Naive thymus-derived CD4-positive, alpha-beta T cell (primary cell): Measurements from ENCODE around the gene CRLF1. TPM values are rescaled to one million over a fixed set of nuclear protein-coding genes. Genes with fewer than 3 reads are reported as not detected.
"Not testable (repeated sequence)": the region's sequence is repeated elsewhere in the genome, so short reads cannot be mapped to it uniquely, and the experiment has no call there.

ENCODE experiments used
- ATAC-seq: fragments of 150-1000 bp; cut with Tn5 transposase; 2 replicates; pipeline ENCODE4 v1.10.0; 2021; ENCODE audit warnings: mild to moderate bottlenecking, moderate library complexity
- CTCF ChIA-PET: fragments of 350-600 bp; sonication (Branson Sonifier 250); formaldehyde crosslinking; loops from one replicate; lab custom pipeline; 2021; ENCODE audit warnings: antibody characterized with exemption; lab: Charles Lee
- POLR2A ChIA-PET: fragments of 350-600 bp; sonication (Branson Sonifier 250); formaldehyde crosslinking; loops from one replicate; lab custom pipeline; 2021; ENCODE audit warnings: antibody characterized with exemption, inconsistent platforms; lab: Charles Lee
- DNase-seq, 9 donors: peaks; one replicate each; pipeline versions ENCODE4 v3.0.0 to v3.0.0-alpha.2; 2020 to 2022; ENCODE audit warnings: mixed read lengths in 1 of 9
- H3K27ac ChIP-seq: one replicate; pipeline ENCODE4 v1.7.0; 2013; ENCODE audit warnings: mild to moderate bottlenecking, low read depth, low read length, moderate library complexity
- H3K27me3 ChIP-seq, 2 donors: one replicate each; pipeline ENCODE4 v1.7.0; 2013; ENCODE audit warnings: low read length in 2 of 2, mild to moderate bottlenecking in 2 of 2, moderate library complexity in 2 of 2; ENCODE audit not compliant: control insufficient read depth in 2 of 2, insufficient read depth in 2 of 2
- H3K36me3 ChIP-seq, 3 experiments: 1 replicate in 2 of 3; 2 replicates in 1 of 3; pipeline ENCODE4 v1.7.0; 2013; ENCODE audit warnings: low read length in 3 of 3, mild to moderate bottlenecking in 3 of 3, moderate library complexity in 1 of 3; ENCODE audit not compliant: insufficient read depth in 3 of 3, control insufficient read depth in 2 of 3
- H3K4me1 ChIP-seq, 2 donors: one replicate each; pipeline ENCODE4 v1.7.0; 2013; ENCODE audit warnings: low read length in 2 of 2, mild to moderate bottlenecking in 2 of 2, moderate library complexity in 1 of 2; ENCODE audit not compliant: control insufficient read depth in 2 of 2, insufficient read depth in 2 of 2
- H3K4me3 ChIP-seq: 2 replicates; pipeline ENCODE4 v1.7.0; 2013; ENCODE audit warnings: mild to moderate bottlenecking, low read length
- H3K9me3 ChIP-seq, 3 experiments: 1 replicate in 2 of 3; 2 replicates in 1 of 3; pipeline ENCODE4 v1.7.0; 2013; ENCODE audit warnings: low read length in 3 of 3; ENCODE audit not compliant: control insufficient read depth in 2 of 3
- H3K27ac Mint-ChIP-seq, 9 donors: one replicate each; pipeline ENCODE4 v1.8.0; 2020 to 2022; ENCODE audit warnings: mixed read lengths in 9 of 9, mild to moderate bottlenecking in 8 of 9, moderate library complexity in 5 of 9, inconsistent platforms in 2 of 9
- H3K27me3 Mint-ChIP-seq, 5 donors: one replicate each; pipeline ENCODE4 v1.8.0; 2021 to 2022; ENCODE audit warnings: mixed read lengths in 5 of 5, mild to moderate bottlenecking in 1 of 5
- H3K36me3 Mint-ChIP-seq, 5 donors: one replicate each; pipeline ENCODE4 v1.8.0; 2020 to 2022; ENCODE audit warnings: mixed read lengths in 5 of 5, mild to moderate bottlenecking in 3 of 5, inconsistent platforms in 1 of 5
- H3K4me1 Mint-ChIP-seq, 7 donors: one replicate each; pipeline ENCODE4 v1.8.0; 2020 to 2022; ENCODE audit warnings: mixed read lengths in 7 of 7, mild to moderate bottlenecking in 3 of 7, inconsistent platforms in 1 of 7
- H3K4me3 Mint-ChIP-seq, 10 donors: one replicate each; pipeline ENCODE4 v1.8.0; 2020 to 2022; ENCODE audit warnings: mild to moderate bottlenecking in 10 of 10, mixed read lengths in 10 of 10, moderate library complexity in 6 of 10, inconsistent platforms in 2 of 10
- H3K9me3 Mint-ChIP-seq, 11 donors: one replicate each; pipeline ENCODE4 v1.8.0; 2020 to 2022; ENCODE audit warnings: mixed read lengths in 11 of 11, mild to moderate bottlenecking in 4 of 11, inconsistent platforms in 1 of 11, moderate library complexity in 1 of 11
- intact Hi-C, 2 donors: fragments of 100-400 bp; cut with micrococcal nuclease; formaldehyde crosslinking; loops; one replicate each; pipeline ENCODE4 v1.15.1; 2023
- polyA plus RNA-seq, 2 donors: library from polyadenylated mRNA; unstranded; fragments of 300-500 nt; fragmentation: Illumina TruSeq; gene quantifications; one replicate each; pipeline ENCODE4 v1.2.3, GENCODE V29; 2021
- total RNA-seq, 6 experiments: library from RNA in 5 of 6; stranded (reverse) in 5 of 6; gene quantifications; 1 replicate in 5 of 6; 2 replicates in 1 of 6; pipeline ENCODE4 v1.2.3 and lab custom pipeline; 2021 to 2026

The CRLF1 gene
- total and polyA plus RNA-seq, 7 experiments from 2014 or later: 0.28 to 0.49 TPM; not detected in 5

DNA sequence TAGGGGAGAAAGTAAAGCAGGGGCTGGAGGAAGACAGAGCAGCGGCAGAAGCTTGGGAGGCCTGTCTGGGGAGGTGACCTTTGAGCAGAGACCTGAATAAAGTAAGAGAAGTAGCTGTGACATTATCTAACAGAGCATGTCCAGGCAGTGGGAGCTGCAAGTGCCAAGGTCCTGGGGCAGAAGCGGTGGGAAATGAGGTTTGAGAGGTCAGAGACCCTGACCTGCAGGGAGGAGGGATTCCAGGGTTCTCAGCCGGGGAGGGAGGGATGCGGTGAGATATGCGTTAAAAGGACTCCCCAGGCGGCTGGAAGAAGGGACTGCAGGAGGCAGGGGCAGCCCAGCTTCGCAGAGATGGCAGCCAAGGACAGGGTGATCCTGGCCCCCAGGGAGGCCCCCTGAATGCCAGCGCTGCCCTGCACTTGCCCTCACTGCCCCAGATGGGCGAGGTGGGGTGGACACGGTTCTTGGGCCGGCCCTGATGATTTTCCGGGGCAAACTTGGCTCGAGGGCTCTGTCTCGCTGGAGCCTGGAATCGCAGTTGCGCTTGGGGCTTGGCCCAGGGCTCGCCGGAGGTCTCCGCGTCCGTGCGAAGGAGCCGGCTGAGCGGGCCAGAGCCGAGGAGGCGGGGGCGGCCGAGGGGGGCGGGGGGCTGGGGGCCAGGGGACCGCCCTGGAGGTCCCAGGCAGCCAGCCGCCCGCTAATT is 3.2 kb downstream of the CRLF1 start:
- Mint-ChIP-seq H3K27ac (peak overlapping the region in 1 of 9 donors; percentile 3), H3K4me1 (peaks cover 2 to 15% (median 11%) of the 10 kb centered on the region in 7 donors), H3K36me3 (peaks cover 0 to 4% (median 0%) of the 10 kb centered on the region in 5 donors), H3K27me3 (peaks cover 34 to 53% (median 45%) of the 10 kb centered on the region in 5 donors), H3K4me3 (peak overlapping the region in 3 of 10 donors; percentile 23 to 31 (median 25)), H3K9me3 (no peaks in the 10 kb centered on the region)
- intact Hi-C loops: no loop called here
- DNase-seq (no peak), ATAC-seq (peak; percentile 75)
- peaks cover 4 to 19% of the 10 kb centered on the region in 2 donors for H3K27me3 ChIP-seq
- no peak overlapping the region for H3K27ac ChIP-seq
- H3K4me1 ChIP-seq: no peaks in the 10 kb centered on the region
- ChIA-PET POLR2A (no interaction called here), CTCF (no interaction called here)
- no peaks in the 10 kb centered on the region for H3K36me3 ChIP-seq
- no peak overlapping the region for H3K4me3 ChIP-seq
- no peaks in the 10 kb centered on the region for H3K9me3 ChIP-seq

DNA sequence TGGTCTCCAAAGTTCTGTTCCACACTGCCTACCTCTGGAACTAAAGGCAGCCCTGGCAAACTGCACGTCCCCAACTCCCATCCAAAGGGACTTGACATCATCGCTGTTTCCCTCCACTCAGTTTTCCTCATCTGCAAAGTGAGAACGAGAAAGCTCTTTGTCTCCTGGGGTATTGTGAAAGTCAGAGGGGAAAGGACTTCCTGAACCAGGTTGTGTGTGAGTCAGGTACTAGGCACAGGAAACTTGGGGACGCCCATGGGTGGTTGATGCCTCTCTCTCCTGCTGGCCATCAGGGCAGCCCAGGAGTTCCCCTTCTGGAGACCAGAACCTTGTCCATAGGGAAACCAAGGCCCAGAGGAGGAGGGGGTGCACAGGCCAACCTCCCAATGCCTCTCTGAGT is 4.7 kb downstream of the CRLF1 start:
- H3K4me3 Mint-ChIP-seq: no peak overlapping the region
- no peak for ATAC-seq

DNA sequence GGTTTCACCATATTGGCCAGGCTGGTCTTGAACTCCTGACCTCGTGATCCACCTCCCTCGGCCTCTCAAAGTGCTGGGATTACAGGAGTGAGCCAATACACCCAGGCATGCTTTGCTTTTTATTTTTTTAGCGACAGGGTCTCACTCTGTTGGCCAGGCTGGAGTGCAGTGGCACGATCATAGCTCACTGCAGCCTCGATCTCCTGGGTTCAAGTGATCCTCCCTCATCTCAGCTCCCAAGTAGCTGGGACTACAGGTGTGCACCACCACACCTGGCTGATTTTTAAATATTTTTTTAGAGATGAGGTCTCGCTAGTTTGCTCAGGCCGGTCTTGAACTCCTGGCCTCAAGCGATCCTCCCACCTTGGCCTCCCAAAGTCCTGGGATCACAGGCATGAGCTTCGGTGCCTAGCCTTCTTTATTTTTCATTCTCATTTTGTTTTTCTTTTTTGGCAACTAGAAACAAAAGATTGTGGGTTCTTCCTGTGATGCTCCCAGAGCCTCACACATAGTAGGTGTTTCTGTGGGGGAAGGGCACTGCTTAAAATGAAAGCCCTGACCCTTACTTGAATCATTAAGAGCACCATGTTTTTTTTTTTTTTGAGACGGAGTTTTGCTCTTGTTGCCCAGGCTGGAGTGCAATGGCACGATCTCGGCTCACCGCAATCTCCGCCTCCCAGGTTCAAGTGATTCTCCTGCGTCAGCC is 5.8 kb downstream of the CRLF1 start:
- H3K9me3 ChIP-seq, H3K4me3 ChIP-seq, H3K27ac Mint-ChIP-seq, H3K36me3 ChIP-seq, DNase-seq, H3K27ac ChIP-seq, H3K4me1 ChIP-seq, H3K4me3 Mint-ChIP-seq, intact Hi-C loops, H3K9me3 Mint-ChIP-seq, H3K36me3 Mint-ChIP-seq, ATAC-seq: not testable (repeated sequence)
- ChIA-PET CTCF (interaction anchor here (0.6 kb wide), 1 partner anchor 9 kb away, joined by 6 read pairs; no protein-coding TSS in a partner anchor), POLR2A (interaction anchor here (0.6 to 0.7 kb wide), 2 partner anchors 639 to 914 kb away, joined by 3 read pairs; no protein-coding TSS in a partner anchor)
- Mint-ChIP-seq H3K27me3 (peaks cover 30 to 46% (median 35%) of the 10 kb centered on the region in 5 donors), H3K4me1 (peaks cover 2 to 19% (median 15%) of the 10 kb centered on the region in 7 donors)
- peaks cover 4 to 12% of the 10 kb centered on the region in 2 donors for H3K27me3 ChIP-seq

More for the DNA sequence above, 4.7 kb downstream of the CRLF1 start:
- ChIA-PET POLR2A (no interaction called here), CTCF (no interaction called here)
- H3K4me1 Mint-ChIP-seq: peaks cover 2 to 15% (median 9%) of the 10 kb centered on the region in 7 donors
- peaks cover 4 to 12% of the 10 kb centered on the region in 2 donors for H3K27me3 ChIP-seq
- DNase-seq: no peak
- peaks cover 30 to 42% (median 36%) of the 10 kb centered on the region in 5 donors for H3K27me3 Mint-ChIP-seq
- H3K36me3 Mint-ChIP-seq: peaks cover 0 to 4% (median 0%) of the 10 kb centered on the region in 5 donors
- intact Hi-C loops: no loop called here
- H3K9me3 Mint-ChIP-seq: no peaks in the 10 kb centered on the region
- H3K36me3 ChIP-seq: no peaks in the 10 kb centered on the region
- H3K4me3 ChIP-seq: no peak overlapping the region
- no peak overlapping the region for H3K27ac ChIP-seq
- H3K9me3 ChIP-seq: no peaks in the 10 kb centered on the region
- no peak overlapping the region for H3K27ac Mint-ChIP-seq
- no peaks in the 10 kb centered on the region for H3K4me1 ChIP-seq

DNA sequence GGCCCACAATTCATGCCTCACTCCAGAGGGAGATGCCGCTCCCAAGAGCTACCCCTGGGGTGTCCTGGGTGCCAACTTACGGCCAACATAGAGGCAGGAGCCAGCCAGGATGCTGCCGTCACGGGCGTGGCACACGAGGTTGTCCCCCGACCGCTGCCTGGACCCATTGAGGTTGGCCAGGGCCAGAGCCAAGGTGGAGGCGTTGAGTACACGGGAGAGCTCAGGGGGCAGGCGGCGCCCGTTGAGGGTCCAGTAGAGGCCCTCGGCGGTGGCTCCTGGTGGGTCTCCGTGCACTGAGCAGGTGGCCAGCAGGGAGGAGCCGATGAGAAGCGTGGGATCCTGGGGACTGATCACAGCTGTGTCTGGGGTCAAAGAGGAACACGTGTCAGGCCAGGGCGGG is 7.1 kb downstream of the CRLF1 start:
- ChIA-PET POLR2A (interaction anchor here (0.7 kb wide), 1 partner anchor 77 kb away, joined by 3 read pairs; no protein-coding TSS in a partner anchor), CTCF (interaction anchor here (0.6 kb wide), 1 partner anchor 1119 kb away, joined by 4 read pairs; no protein-coding TSS in a partner anchor)
- intact Hi-C loops: loop anchor here in 1 of 2 donors (5.0 kb wide), 1 partner anchor 248 kb away; no protein-coding TSS in a partner anchor
- Mint-ChIP-seq H3K9me3 (no peaks in the 10 kb centered on the region), H3K36me3 (no peaks in the 10 kb centered on the region), H3K27me3 (peaks cover 18 to 44% (median 24%) of the 10 kb centered on the region in 5 donors), H3K4me3 (no peak overlapping the region), H3K4me1 (peaks cover 4 to 24% (median 16%) of the 10 kb centered on the region in 7 donors), H3K27ac (no peak overlapping the region)
- no peak overlapping the region for H3K27ac ChIP-seq
- no peak overlapping the region for H3K4me3 ChIP-seq
- ATAC-seq (no peak), DNase-seq (no peak)
- no peaks in the 10 kb centered on the region for H3K9me3 ChIP-seq
- peaks cover 4 to 10% of the 10 kb centered on the region in 2 donors for H3K27me3 ChIP-seq
- H3K4me1 ChIP-seq: peaks cover 5 to 8% of the 10 kb centered on the region in 2 donors
- no peaks in the 10 kb centered on the region for H3K36me3 ChIP-seq

DNA sequence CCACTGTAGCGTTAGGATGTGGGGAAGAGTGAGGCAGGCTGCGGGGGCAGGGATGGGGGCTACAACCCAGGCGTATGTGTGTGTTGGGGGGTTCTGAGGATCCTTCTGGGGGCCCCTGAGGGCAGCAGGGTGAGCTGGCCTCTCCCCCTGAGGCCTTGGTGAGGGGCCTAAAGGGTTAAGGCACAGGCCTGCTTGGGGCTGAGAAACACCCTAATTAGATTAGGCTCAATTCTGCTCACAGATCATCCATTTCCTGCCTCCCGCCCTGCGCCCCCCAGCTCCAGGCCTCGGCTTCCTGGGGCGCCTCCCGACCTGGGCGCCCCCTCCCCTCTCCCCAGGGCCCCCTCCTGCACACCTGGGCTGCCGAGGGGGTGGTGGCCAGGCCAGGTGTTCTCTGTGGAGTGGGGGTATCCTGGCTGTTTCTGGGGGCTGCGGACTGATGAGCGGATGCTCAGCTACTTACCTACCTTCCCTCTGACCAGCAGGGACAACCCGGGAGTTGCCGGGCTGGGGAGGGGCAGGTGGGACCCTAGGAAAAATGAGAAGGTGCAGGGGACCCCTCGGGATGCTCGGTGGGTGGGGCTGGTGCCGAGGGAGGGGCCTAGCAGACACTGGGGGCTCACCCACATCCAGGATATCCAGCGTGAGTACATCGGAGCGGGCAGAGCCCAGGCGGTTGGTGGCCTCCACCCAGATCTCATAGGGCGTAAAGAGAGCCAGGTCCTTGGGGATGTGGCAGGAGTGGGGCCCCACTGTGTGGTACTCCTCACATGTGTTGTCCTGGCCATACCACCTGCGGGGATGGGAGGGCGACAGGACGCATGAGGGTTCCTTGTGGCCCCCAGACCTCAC is 8.6 kb downstream of the CRLF1 start:
- peaks cover 0 to 2% of the 10 kb centered on the region in 2 donors for H3K27me3 ChIP-seq
- H3K4me3 ChIP-seq: no peak overlapping the region
- DNase-seq: no peak
- no peak overlapping the region for H3K27ac Mint-ChIP-seq
- no peak for ATAC-seq
- CTCF ChIA-PET: no interaction called here
- H3K9me3 ChIP-seq: no peaks in the 10 kb centered on the region
- no peaks in the 10 kb centered on the region for H3K36me3 Mint-ChIP-seq
- H3K36me3 ChIP-seq: no peaks in the 10 kb centered on the region
- H3K9me3 Mint-ChIP-seq: no peaks in the 10 kb centered on the region
- peaks cover 12 to 37% (median 18%) of the 10 kb centered on the region in 5 donors for H3K27me3 Mint-ChIP-seq
- POLR2A ChIA-PET: no interaction called here
- peaks cover 7 to 14% of the 10 kb centered on the region in 2 donors for H3K4me1 ChIP-seq
- H3K4me1 Mint-ChIP-seq: peaks cover 6 to 26% (median 16%) of the 10 kb centered on the region in 7 donors
- H3K4me3 Mint-ChIP-seq: no peak overlapping the region
- no peak overlapping the region for H3K27ac ChIP-seq
- intact Hi-C loops: loop anchor here in 1 of 2 donors (5.0 kb wide), 1 partner anchor 249 kb away; no protein-coding TSS in a partner anchor

DNA sequence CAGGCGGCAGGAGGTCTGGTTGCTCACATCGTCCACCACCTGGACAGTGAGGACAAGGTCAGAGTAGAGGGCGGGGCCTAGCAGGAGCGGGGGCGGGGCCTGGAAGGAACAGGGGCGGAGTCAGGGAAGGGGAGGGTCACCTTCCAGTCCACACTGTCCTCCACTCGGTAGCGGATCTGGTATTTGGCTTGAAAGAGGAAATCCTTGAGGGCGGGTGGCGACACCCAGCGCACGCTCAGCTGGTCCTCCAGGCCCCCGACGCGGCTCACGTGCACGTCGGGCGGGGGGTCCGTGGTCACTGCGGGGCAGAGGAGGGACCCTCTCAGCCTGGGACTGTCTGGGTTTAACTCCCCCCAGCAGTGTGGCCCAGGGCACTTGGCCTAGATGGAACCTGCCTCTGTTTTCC is 9.8 kb downstream of the CRLF1 start:
- Histone ChIP-seq H3K9me3 (no peaks in the 10 kb centered on the region), H3K36me3 (no peaks in the 10 kb centered on the region), H3K27ac (no peak overlapping the region), H3K27me3 (no peaks in the 10 kb centered on the region), H3K4me1 (peaks cover 7 to 14% of the 10 kb centered on the region in 2 donors), H3K4me3 (no peak overlapping the region)
- H3K9me3 Mint-ChIP-seq: no peaks in the 10 kb centered on the region
- DNase-seq (no peak), ATAC-seq (peak; percentile 49)
- ChIA-PET CTCF (interaction anchor here (0.6 kb wide), 1 partner anchor 275 kb away, joined by 3 read pairs; no protein-coding TSS in a partner anchor), POLR2A (interaction anchor here (0.6 kb wide), 1 partner anchor 89 kb away, joined by 4 read pairs; no protein-coding TSS in a partner anchor)
- H3K27ac Mint-ChIP-seq: peak overlapping the region in 2 of 9 donors; percentile 31 to 46
- H3K4me1 Mint-ChIP-seq: peaks cover 6 to 25% (median 14%) of the 10 kb centered on the region in 7 donors
- H3K36me3 Mint-ChIP-seq: no peaks in the 10 kb centered on the region
- H3K27me3 Mint-ChIP-seq: peaks cover 4 to 27% (median 7%) of the 10 kb centered on the region in 5 donors
- intact Hi-C loops: loop anchor here in 1 of 2 donors (5.0 kb wide), 1 partner anchor 251 kb away; no protein-coding TSS in a partner anchor
- H3K4me3 Mint-ChIP-seq: peak overlapping the region in 1 of 10 donors; percentile 12
